HFF-Myc (cell line): ENCODE data around the gene MNDA.

Experiments
- DNase-seq: peaks from one replicate; pipeline ENCODE4 v3.0.0-alpha.2; 2011; ENCODE audit warnings: low read depth; ENCODE audit errors: extremely low read depth
- H3K4me3 ChIP-seq: replicated peaks from 2 replicates; pipeline ENCODE4 v1.5.1; 2011; ENCODE audit warnings: low read depth, mild to moderate bottlenecking, control low read depth, low read length
- CTCF ChIP-seq: IDR thresholded peaks from 2 replicates; pipeline ENCODE4 v1.5.1; 2012; ENCODE audit warnings: mild to moderate bottlenecking, low read depth, low read length, control low read depth; ENCODE audit errors: missing control alignments

The MNDA gene

GRCh38 chr1:158873141-158873540 is 42.0 kb downstream of the MNDA start:
- DNase-seq, result no peak
- no peak for TF ChIP-seq CTCF
- H3K4me3 ChIP-seq, result no peak overlapping the region

- H3K4me3 ChIP-seq, result no peak overlapping the region
- TF ChIP-seq CTCF, result no peak
- DNase-seq, result no peak
Observed at GRCh38 chr1:158893654-158894053, 62.5 kb downstream of the MNDA start.

GRCh38 chr1:158898722-158899121 is 67.6 kb downstream of the MNDA start:
- no peak for TF ChIP-seq CTCF
- no peak overlapping the region for H3K4me3 ChIP-seq
- no peak for DNase-seq
